Retinal pigment epithelial cell (primary cell): Measurements from ENCODE around the gene CLEC20A.

Experiments
- DNase-seq: peaks from one replicate; pipeline ENCODE4 v3.0.0-alpha.2; 2010; ENCODE audit warnings: low read depth
- H3K4me3 ChIP-seq: 2 replicates; pipeline ENCODE4 v1.5.1; 2011; ENCODE audit warnings: mild to moderate bottlenecking, low read length, control low read depth, moderate library complexity
- CTCF ChIP-seq: conservative IDR thresholded peaks from 2 replicates; pipeline ENCODE4 v1.5.1; 2011; ENCODE audit warnings: low read depth, low read length, control low read depth, inconsistent platforms

Gene CLEC20A

GRCh38 chr1:178529364-178530036 is 32.7 kb upstream of the CLEC20A start:
- no peak overlapping the region for H3K4me3 ChIP-seq
- DNase-seq, result no peak
- TF ChIP-seq CTCF, result no peak

GRCh38 chr1:178528953-178529335 is 32.2 kb upstream of the CLEC20A start:
- TF ChIP-seq CTCF, result no peak
- no peak for DNase-seq

GRCh38 chr1:178528228-178528952 is 31.6 kb upstream of the CLEC20A start:
- no peak overlapping the region for H3K4me3 ChIP-seq
- no peak for DNase-seq
- no peak for TF ChIP-seq CTCF

More at GRCh38 chr1:178528953-178529335, 32.2 kb upstream of the CLEC20A start:
- no peak overlapping the region for H3K4me3 ChIP-seq

DNA sequence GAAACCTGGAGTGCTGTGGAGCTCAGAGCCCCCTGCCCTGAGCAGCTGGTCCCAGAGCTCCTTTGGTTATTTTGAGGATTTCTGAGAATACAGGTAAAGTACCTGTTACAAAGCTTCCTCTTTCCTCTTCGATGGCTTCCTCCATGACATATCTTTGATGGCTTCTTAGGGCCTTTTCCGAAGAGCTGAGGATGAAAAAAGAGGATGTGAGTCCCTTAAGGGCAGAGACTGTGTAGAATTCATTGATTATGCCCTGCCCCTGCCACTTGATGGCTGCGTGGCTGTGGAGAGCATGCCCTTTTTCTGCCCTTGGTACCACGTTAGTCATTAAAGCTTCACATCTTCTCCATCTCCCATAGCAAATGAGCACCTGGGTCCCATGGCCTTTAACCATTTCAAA is 30.4 kb upstream of the CLEC20A start:
- H3K4me3 ChIP-seq, result no peak overlapping the region
- TF ChIP-seq CTCF, result no peak
- no peak for DNase-seq

DNA sequence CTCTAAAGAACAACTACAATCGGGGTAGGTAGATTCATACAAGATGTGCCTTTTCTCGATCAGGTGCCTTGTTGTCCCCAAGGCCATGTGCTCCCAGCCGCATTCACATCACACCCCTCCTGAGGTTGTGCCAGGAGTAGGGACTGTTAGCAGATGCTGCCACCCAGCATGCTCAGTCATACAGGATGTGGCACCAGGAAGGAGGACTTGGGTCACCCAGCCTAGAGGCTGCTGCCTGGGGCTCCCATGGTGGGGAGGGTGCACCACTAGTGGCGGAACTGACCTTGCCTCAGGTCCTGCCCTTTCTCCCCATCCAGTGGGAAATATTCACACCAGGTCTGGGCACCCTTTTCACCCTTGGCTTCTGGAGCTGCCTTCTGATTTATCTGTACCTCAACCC is 24.5 kb upstream of the CLEC20A start:
- TF ChIP-seq CTCF, result no peak
- H3K4me3 ChIP-seq, result no peak overlapping the region
- no peak for DNase-seq

DNA sequence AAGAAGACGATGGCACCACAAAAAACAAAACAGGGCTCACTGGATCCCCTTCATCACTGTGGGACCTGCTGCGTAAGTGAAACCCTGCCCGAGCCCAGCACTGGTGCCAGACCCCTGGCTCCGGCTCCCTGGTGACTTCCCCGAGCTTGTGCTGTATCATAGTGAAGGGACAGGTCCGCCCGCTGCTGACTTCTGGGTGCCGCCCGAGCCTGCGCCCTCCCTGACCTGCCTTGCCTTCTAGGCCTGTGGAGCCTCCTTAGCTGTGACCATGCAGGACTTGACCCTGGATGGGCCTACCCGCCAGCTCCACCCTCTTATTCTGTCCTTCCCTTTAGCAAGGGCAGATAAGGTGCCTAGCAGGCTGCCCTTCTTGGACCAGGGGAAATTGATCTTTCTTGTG is 24.0 kb upstream of the CLEC20A start:
- TF ChIP-seq CTCF, result no peak
- DNase-seq, result no peak
- no peak overlapping the region for H3K4me3 ChIP-seq

- DNase-seq, result no peak
- TF ChIP-seq CTCF, result no peak
- no peak overlapping the region for H3K4me3 ChIP-seq
Measured at GRCh38 chr1:178518894-178519293, 22.1 kb upstream of the CLEC20A start.
